Activated naive CD4-positive, alpha-beta T cell treated with anti-CD3 and anti-CD28 coated beads, Interleukin-2, amount 50 U/mL, for 72 hours (primary cell): ENCODE measurements around the gene SAMMSON. TPM values are rescaled to one million over a fixed set of nuclear protein-coding genes. Genes with fewer than 3 reads are reported as not detected.
A peak's percentile ranks its signal among the peaks of the same experiment; 100 is the strongest.

Source experiments
- ATAC-seq, 2 donors: fragments of 150-1000 bp; cut with Tn5 transposase; 2 replicates each; pipeline ENCODE4 v1.10.0; 2021; ENCODE audit warnings: mild to moderate bottlenecking in 2 of 2, moderate library complexity in 2 of 2
- DNase-seq, 2 donors: peaks; one replicate each; pipeline ENCODE4 v3.0.0; 2021 to 2022; ENCODE audit warnings: low spot score in 2 of 2
- H3K27ac Mint-ChIP-seq, 2 donors: one replicate each; pipeline ENCODE4 v1.8.0; 2022; ENCODE audit warnings: mild to moderate bottlenecking in 2 of 2, mixed read lengths in 2 of 2
- H3K36me3 Mint-ChIP-seq, 2 donors: one replicate each; pipeline ENCODE4 v1.8.0; 2022; ENCODE audit warnings: mixed read lengths in 2 of 2
- H3K9me3 Mint-ChIP-seq, 2 donors: one replicate each; pipeline ENCODE4 v1.8.0; 2022; ENCODE audit warnings: mixed read lengths in 2 of 2
- total RNA-seq, 2 donors: library from RNA; stranded (reverse); gene quantifications; one replicate each; pipeline ENCODE4 v1.2.3, GENCODE V29; 2022

The SAMMSON gene
- total RNA-seq, 2 donors from 2014 or later = not detected

DNA sequence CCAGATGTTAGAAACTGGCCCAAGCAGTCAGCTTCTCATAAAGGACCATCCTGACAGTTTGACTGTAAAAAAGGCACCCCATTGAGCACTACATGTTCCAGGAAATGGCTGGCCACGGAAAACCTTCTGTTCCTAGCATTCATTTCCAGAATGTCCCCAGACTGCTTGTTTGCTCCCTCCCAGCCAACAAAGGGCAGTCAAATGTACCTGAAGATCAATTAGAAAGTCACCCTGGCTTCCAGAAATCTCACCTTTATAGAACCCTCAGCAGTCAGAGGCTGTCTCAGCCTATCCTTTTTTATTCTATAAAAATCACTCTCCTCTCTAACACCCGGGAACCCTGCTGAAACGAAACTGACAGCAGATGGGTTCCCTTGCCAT lies 784 bp upstream of the SAMMSON start:
- ATAC-seq (no peak), DNase-seq (no peak)
- Mint-ChIP-seq H3K9me3 (peaks cover 0 to 5% of the 10 kb centered on the region in 2 donors), H3K27ac (peak overlapping the region in 1 of 2 donors; percentile 85), H3K36me3 (no peaks in the 10 kb centered on the region)

DNA sequence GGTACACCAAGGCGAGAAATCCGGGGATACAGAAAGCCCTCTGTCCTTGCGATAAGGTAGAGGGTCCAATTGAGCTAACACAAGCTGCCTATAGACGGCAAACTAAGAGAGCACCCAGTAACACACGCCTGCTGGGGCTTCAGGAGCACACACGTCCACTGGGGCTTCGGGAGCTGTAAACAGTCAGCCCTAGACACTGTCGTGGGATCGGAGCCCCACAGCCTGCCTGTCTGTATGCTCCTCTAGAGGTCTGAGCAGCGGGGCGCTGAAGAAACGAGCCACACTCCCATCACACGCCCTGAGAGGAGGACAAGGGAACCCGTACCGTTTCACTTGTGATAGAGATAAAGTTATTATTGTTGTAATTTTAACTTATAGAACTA lies 486 bp downstream of the SAMMSON start:
- H3K27ac Mint-ChIP-seq = no peak overlapping the region
- no peaks in the 10 kb centered on the region for H3K36me3 Mint-ChIP-seq
- DNase-seq (no peak), ATAC-seq (no peak)
- H3K9me3 Mint-ChIP-seq = peaks cover 0 to 5% of the 10 kb centered on the region in 2 donors

DNA sequence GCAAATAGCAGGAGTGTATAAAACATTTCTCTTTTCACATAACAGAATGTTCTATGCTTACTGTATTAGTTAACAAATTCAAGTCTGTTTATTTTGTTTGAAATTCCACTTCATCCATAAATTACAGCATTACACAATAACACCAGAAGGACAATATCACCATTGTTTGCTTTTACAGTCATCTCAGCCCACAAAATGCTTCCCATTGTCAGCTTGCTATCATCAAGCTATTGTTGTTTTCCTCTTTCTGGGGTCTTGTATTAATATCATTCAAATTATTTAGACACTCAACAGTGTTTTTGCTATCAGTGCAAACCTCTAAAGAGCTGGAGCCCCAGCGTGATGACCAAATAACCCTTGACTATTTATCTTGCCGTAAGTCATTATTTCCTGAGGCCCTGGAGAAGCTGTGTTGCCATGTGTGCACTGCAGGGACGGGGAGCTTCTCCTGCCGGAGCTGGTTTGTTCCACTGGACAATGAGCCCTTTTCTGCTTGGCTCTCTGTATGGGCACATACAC lies 1.1 kb downstream of the SAMMSON start:
- Mint-ChIP-seq H3K27ac (no peak overlapping the region), H3K36me3 (no peaks in the 10 kb centered on the region), H3K9me3 (peaks cover 0 to 5% of the 10 kb centered on the region in 2 donors)
- DNase-seq = no peak
- no peak for ATAC-seq

DNA sequence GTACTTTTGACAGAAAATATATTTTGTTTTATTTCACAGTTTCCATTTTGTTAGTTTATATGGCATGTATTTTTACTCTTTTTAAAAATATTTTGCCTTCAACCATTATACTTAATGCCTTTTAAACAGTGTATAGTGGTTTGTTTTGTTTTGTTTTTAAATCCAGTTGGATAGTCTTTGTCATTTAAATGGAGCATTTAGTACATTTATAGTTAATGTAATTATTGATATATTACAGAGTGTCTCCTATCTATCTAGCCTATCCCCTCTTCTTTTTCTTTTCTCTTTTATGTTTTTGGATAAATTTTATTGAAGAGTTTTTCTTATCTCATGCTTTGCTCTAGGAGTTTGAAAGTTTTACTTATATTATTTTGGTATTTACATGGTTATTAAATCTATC lies 3.6 kb downstream of the SAMMSON start:
- no peak for ATAC-seq
- peaks cover 0 to 5% of the 10 kb centered on the region in 2 donors for H3K9me3 Mint-ChIP-seq
- H3K36me3 Mint-ChIP-seq = no peaks in the 10 kb centered on the region

DNA sequence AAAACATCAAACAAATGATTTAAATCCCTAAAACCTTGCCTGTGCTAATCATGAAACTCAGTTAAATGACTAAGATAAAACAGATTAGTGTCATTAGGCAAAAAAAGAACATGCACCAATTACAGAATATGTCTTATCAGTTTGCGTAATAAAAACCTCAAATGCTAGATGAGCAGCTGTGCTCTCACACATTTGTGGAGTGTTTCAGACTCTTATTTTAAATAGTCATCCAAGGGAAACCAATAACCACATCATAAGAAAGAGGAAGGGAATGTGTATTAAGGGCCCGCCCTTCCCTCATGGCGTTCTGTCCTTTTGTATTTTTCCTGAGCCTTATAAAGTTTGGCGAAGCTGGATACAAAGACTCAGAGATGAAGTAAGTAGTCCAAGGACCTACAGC lies 6.6 kb downstream of the SAMMSON start:
- Mint-ChIP-seq H3K9me3 (no peaks in the 10 kb centered on the region), H3K36me3 (no peaks in the 10 kb centered on the region), H3K27ac (no peak overlapping the region)
- ATAC-seq (no peak), DNase-seq (no peak)

More for the DNA sequence above, 3.6 kb downstream of the SAMMSON start:
- DNase-seq = no peak
- H3K27ac Mint-ChIP-seq = no peak overlapping the region

DNA sequence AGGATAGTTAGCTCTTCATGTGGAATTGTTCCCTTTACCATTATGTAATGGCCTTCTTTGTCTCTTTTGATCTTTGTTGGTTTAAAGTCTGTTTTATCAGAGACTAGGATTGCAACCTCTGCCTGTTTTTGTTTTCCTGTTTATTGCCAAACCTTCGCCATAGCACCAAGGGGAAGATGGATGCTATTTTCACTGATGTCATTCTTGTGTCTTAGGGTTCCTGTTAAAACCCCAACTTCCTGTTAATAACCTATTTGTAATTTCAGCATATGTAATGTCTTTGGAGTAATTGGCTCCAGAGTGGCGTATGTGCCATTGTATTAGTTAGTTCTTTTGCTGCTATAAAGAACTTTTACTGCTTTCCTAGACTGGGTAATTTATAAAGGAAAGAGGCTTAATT lies 10.8 kb downstream of the SAMMSON start:
- DNase-seq = no peak
- ATAC-seq = no peak
- H3K27ac Mint-ChIP-seq = no peak overlapping the region

DNA sequence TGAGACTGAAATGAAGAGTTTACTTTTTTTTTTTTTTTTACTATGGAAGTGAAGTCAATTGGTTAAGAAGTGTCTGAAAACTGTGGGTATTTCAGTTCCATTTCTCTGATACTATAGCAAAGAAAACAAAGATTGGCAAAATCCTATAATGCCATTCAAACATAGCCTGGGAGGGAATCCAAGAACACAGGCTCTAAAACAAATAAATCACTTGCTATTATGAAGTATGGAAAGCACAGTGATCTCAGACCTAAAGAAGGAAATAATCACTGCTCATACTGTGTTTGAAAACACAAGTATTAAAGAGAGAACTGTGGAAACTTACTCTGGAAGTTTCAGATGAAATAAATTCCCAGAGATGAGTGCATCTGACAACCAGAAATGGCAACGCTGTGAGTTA lies 12.0 kb downstream of the SAMMSON start:
- no peaks in the 10 kb centered on the region for H3K36me3 Mint-ChIP-seq
- peaks cover 0 to 4% of the 10 kb centered on the region in 2 donors for H3K9me3 Mint-ChIP-seq
- DNase-seq (no peak), ATAC-seq (no peak)
- H3K27ac Mint-ChIP-seq = no peak overlapping the region

More for the DNA sequence above, 10.8 kb downstream of the SAMMSON start:
- H3K36me3 Mint-ChIP-seq = no peaks in the 10 kb centered on the region
- H3K9me3 Mint-ChIP-seq = peaks cover 0 to 4% of the 10 kb centered on the region in 2 donors

DNA sequence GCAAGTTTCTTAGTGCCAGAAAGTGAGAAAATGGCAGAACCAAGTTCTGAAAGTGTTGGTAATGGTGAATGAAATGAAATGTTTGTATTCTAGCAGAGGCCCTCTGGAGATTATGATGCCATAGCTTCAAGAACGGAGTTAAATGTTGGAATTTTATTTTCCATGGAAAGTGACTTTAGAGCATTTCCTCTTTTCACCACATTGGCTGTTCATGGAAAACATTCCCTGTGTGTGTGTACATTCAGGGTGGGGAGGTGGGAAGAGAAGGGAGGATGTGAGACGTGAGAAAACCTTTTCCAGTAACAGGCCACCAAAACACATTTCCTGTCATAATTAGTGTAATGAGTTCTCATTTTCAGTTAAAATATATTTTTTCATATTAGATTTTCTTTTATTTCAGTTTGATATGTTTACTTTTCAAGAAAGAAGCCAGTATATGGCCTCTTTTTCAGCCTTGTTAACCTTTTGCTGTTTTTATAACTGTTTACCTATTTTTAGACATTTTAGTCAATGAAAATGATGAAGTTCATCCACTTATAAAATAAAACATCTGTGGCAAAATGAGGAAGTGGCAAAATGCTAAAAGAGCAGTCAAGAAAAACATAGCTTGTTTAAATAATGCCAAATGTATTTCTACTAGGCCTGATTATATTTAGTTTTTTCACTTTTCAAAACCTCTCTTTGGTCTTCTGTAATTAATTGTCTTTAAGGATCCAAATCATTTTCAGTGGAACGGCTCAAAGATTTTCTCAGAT lies 21.6 kb downstream of the SAMMSON start:
- no peak for ATAC-seq
- Mint-ChIP-seq H3K9me3 (no peaks in the 10 kb centered on the region), H3K36me3 (no peaks in the 10 kb centered on the region)

DNA sequence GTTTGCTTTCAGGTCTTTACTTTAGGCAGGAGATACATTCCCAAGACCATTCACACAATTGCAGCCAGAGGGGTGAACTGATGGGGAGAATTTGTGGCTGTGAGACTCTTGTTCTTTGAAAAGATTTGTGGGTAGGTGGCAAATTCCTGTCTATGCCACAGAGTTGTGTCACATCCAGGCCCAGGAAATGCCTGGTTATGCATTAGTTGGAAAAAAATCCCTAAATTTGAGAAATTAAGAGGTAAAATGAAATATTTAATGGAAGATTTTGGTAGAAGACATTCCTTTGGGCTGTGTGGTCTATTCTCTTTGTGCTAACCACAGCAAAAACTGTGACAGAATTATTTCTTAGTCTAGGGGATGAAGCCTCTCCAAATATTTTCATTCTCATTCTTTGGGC lies 28.8 kb downstream of the SAMMSON start:
- Mint-ChIP-seq H3K27ac (no peak overlapping the region), H3K9me3 (no peaks in the 10 kb centered on the region), H3K36me3 (no peaks in the 10 kb centered on the region)
- no peak for ATAC-seq
- no peak for DNase-seq

More for the DNA sequence above, 21.6 kb downstream of the SAMMSON start:
- no peak for DNase-seq
- no peak overlapping the region for H3K27ac Mint-ChIP-seq

DNA sequence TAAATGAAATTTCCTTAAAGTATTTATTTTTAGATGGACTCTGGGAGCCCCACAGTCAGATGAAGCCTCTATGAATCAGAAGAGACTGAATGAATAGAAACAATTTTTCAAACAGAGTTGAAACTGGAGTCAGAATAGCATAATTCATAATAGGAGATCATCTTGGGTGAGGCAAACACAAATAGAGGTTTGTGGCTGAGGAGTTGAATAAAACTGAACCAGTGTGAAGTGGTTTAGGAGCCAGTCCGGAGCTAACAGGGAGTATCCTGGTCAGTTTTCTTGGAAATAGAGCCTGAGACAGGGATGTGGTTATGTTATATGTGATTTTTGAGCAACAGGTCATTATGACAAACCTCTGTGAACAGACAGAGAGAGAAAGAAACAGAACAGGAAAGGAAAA lies 39.2 kb downstream of the SAMMSON start:
- no peak for ATAC-seq
- Mint-ChIP-seq H3K36me3 (no peaks in the 10 kb centered on the region), H3K9me3 (peaks cover 0 to 4% of the 10 kb centered on the region in 2 donors), H3K27ac (no peak overlapping the region)
- DNase-seq = no peak

DNA sequence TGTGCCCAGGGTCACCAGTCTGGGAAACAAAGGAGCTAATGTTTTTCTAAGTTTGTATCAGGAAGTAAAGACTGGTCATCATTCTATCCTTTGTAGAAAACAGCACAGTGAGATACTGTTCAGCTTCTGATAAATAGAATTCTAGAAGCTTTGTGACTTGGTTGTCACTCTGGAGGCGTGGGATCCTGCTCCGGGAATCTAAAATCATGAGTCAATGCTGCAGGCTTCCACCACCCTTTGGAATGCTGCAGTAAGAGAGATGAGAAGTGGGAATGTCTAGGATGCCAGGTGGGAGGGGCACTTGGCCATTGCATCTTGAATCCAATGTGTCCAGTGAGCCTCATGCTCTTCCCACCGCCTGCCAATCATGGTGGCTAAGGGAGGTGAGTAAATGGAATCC lies 40.9 kb downstream of the SAMMSON start:
- H3K36me3 Mint-ChIP-seq = no peaks in the 10 kb centered on the region
- no peak for DNase-seq
- H3K27ac Mint-ChIP-seq = no peak overlapping the region
- peaks cover 0 to 4% of the 10 kb centered on the region in 2 donors for H3K9me3 Mint-ChIP-seq
- ATAC-seq = no peak

DNA sequence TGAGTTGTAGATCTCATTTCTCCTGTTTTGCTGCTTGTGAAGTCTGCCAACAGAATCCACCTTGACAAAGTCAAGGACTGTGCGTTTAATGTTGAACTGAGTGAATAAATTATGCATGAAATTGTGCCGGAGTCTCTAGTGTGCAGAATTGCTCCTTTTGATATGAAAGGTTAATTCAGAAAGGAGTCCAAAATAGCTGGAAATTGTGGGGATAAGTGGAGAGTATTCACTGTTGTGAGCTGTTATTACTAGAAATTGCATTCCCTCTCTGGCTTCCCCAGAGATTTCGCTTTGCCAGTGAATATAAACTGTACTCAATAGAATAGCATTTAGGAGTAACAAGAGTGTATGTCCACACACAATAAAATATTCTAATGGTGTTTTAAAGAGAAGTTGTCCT lies 43.1 kb downstream of the SAMMSON start:
- no peak for ATAC-seq
- no peaks in the 10 kb centered on the region for H3K36me3 Mint-ChIP-seq
- peaks cover 0 to 4% of the 10 kb centered on the region in 2 donors for H3K9me3 Mint-ChIP-seq
- no peak overlapping the region for H3K27ac Mint-ChIP-seq
- no peak for DNase-seq

DNA sequence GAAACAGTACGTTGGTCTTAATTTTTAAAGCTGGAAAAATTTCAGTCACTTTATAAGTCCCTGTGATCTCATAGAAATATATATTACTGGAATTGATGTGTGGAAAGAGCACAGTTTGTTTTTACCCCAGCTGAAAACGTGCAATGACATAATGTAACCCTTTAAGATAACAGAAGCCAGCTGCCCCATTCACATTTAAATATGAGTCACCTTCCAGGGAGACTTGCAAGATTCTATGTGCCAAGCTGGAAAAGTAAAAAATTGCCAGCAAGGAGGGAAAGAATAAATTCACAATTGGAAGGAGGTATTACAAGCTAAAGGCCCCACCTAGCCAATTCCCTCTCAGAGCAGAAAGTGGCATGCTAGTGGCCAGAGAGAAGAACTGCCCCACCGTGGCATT lies 50.2 kb downstream of the SAMMSON start:
- H3K9me3 Mint-ChIP-seq = no peaks in the 10 kb centered on the region
- no peaks in the 10 kb centered on the region for H3K36me3 Mint-ChIP-seq
- no peak for DNase-seq
- ATAC-seq = no peak
- H3K27ac Mint-ChIP-seq = no peak overlapping the region

DNA sequence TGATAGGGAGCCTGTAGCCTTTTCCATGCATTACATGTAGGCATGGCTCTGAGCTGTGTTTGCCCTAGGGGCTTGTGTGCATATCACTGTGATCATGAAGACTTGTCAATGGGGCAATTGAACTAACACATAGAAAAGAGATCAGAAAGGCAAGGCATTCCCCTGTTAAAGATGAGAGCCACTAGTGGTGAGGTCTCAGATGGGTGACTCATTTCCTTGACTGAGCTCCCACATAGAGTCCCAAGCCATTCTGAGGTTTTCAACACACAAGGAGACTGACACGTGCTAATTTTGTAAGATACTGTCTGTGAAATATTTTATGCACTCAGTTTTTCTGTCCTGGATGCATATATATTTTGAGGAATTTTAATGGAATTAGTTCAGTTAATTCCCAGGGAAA lies 53.8 kb downstream of the SAMMSON start:
- ATAC-seq (peak; percentile 61 to 80), DNase-seq (no peak)
- H3K9me3 Mint-ChIP-seq = no peaks in the 10 kb centered on the region
- no peak overlapping the region for H3K27ac Mint-ChIP-seq
- H3K36me3 Mint-ChIP-seq = no peaks in the 10 kb centered on the region

DNA sequence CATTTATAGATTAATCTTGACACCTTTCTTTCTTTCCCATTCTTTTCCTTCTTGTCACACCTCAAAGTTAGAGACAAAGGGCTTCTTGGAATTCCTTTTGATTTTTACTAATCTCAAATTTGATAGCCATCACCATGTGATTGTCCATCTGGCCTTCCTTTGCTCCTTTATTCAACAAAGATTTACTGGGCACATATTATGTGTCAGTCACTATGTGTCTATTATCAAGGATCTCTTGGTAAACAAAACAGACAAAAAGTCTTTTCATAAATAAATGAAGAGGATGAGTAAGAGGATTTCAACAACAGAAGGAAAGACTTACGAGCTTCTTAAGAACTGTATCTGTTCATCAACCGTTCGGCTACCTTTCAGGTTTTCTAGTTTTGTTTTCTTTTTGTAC lies 56.5 kb downstream of the SAMMSON start:
- ATAC-seq (no peak), DNase-seq (no peak)
- H3K36me3 Mint-ChIP-seq = no peaks in the 10 kb centered on the region
- H3K27ac Mint-ChIP-seq = no peak overlapping the region
- H3K9me3 Mint-ChIP-seq = no peaks in the 10 kb centered on the region

DNA sequence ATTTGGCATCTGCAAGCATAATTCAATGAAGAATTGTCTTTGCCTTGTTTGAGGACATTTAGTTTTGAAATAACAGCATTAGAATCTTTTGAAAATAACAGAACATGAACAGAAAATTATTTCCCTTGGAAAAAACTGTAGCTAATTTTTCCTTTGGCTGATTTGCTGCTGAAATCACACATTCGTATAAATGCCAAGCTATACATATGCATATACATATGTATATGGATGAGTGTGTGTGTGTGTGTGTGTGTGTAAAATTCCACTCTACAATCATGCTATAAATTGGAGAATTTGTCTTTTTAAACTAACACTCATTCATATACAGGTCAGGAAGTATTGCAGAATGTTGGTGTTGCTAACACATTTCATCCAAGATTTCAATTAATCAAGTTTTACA lies 57.9 kb downstream of the SAMMSON start:
- H3K27ac Mint-ChIP-seq = no peak overlapping the region

DNA sequence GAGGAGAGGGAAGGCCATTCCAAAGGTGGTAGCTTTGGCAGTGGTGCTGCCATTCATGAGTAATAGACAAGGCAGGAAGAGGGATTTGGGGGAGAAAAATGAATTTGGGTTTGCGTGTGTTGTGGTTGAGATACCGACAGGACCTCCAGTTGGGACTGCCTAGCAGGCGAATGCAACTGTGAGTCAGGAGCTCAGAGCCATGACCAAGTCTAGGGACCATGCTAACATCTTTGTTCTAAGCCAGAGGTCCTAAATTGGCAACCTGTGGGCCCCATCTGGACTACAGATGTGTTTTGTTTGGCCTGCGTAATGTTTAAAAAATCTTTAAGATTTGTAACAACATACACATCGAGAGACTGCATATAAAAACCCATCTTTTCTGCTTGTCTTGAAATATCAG lies 61.6 kb downstream of the SAMMSON start:
- Mint-ChIP-seq H3K36me3 (no peaks in the 10 kb centered on the region), H3K9me3 (no peaks in the 10 kb centered on the region), H3K27ac (no peak overlapping the region)
- no peak for ATAC-seq
- no peak for DNase-seq

More for the DNA sequence above, 57.9 kb downstream of the SAMMSON start:
- no peak for ATAC-seq
- no peaks in the 10 kb centered on the region for H3K36me3 Mint-ChIP-seq
- no peaks in the 10 kb centered on the region for H3K9me3 Mint-ChIP-seq
- DNase-seq = no peak

DNA sequence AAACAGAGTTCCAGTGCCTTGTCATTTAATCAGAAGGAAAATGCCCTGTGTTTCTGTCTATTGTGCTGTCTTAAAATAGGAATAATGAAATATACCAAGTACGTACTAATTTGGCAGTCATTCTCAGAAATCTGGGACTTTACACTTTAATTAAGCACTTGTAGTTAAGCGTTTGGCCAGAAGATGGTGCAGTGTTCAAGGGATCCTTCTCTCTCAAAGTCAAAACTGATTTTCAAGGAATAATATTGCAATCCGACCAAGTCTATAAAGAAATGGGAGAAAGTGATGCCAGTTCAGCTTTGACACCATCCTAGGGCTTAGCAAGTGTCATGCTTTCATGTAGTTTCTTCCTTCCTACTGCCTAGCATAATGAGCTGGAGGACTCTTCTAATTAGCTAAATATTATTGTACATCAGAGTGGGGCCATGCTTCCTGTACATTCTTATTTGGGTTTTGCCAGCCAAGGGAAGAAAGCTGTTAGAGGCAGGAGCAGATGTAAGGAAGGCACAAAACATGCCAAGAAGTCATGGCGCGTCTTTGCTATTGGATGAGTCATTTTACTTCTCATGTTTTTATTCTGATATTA lies 64.8 kb downstream of the SAMMSON start:
- Mint-ChIP-seq H3K9me3 (no peaks in the 10 kb centered on the region), H3K36me3 (no peaks in the 10 kb centered on the region), H3K27ac (no peak overlapping the region)
- ATAC-seq = no peak
- DNase-seq = peak in 1 of 2 donors; percentile 18
